ENCODE measurements around the gene DPH3. TPM values are rescaled to one million over a fixed set of nuclear protein-coding genes. Genes with fewer than 3 reads are reported as not detected.
"Not testable (repeated sequence)": the region's sequence is repeated elsewhere in the genome, so short reads cannot be mapped to it uniquely, and the experiment has no call there.

Gene DPH3
- total RNA-seq: 10 to 100 TPM; 11.7 to 22.0 TPM
- 10 to 100 TPM; 13.9 to 18.7 TPM for polyA plus RNA-seq
- long read RNA-seq, donor 1, transcript DPH3-202 (2 exons, 3,052 nt): major isoform, 10 of 20 reads
- long read RNA-seq, donor 1, transcript DPH3-204 (3 exons, 3,131 nt): major isoform, 10 of 20 reads
- long read RNA-seq, donor 1, partial matches to known transcripts: 0 of 20 reads
- long read RNA-seq, donor 1, other reads (novel, unspliced or antisense): 0 of 20 reads
- long read RNA-seq, donor 2, partial matches to known transcripts: 0 of 7 reads
- long read RNA-seq, donor 2, other reads (novel, unspliced or antisense): 0 of 7 reads
- long read RNA-seq, donor 3, transcript DPH3-202 (2 exons, 3,052 nt): major isoform, 9 of 14 reads
- long read RNA-seq, donor 3, transcript DPH3-204 (3 exons, 3,131 nt): minor isoform, 5 of 14 reads
- long read RNA-seq, donor 3, partial matches to known transcripts: 0 of 14 reads
- long read RNA-seq, donor 3, other reads (novel, unspliced or antisense): 0 of 14 reads
- long read RNA-seq, donor 4, partial matches to known transcripts: 0 of 4 reads
- long read RNA-seq, donor 4, other reads (novel, unspliced or antisense): 0 of 4 reads
- long read RNA-seq, donor 5, transcript DPH3-202 (2 exons, 3,052 nt): major isoform, 15 of 24 reads
- long read RNA-seq, donor 5, transcript DPH3-204 (3 exons, 3,131 nt): minor isoform, 9 of 24 reads
- long read RNA-seq, donor 5, partial matches to known transcripts: 0 of 24 reads
- long read RNA-seq, donor 5, other reads (novel, unspliced or antisense): 0 of 24 reads

GRCh38 chr3:16264708-16265454, at the start of gene DPH3, which contains the start of gene OXNAD1:
Gene DPH3, minus strand, starts transcription at chr3:16264943. Its CDS starts 67 bp downstream, at chr3:16264876.
Gene OXNAD1, plus strand, starts transcription at chr3:16265212. Its CDS starts 5,741 bp downstream, at chr3:16270953.
- ATAC-seq (ENCODE audit: insufficient read depth, low FRiP score): peak; percentile 99
- no peak for TF ChIP-seq CTCF (IDR thresholded peaks at IDR 0.05; ENCODE audit: control extremely low read depth, extremely low read depth)
- peak within 1 kb of the TSS; percentile 100 for H3K9ac ChIP-seq (ENCODE audit: insufficient read depth in 1 of 2, low read length in 2 of 2)
- peaks cover 0 to 20% (median 6%) of the 10 kb centered on the region in 5 donors for H3K4me1 ChIP-seq (ENCODE audit: control insufficient read depth in 5 of 5, insufficient read depth in 5 of 5, low read length in 5 of 5)
- H3K27ac ChIP-seq (ENCODE audit: low read depth in 1 of 2, low read length in 1 of 2): peak within 1 kb of the TSS; percentile 82 to 99
- peak; percentile 100 for DNase-seq
- peaks cover 0 to 5% (median 1%) of the 10 kb centered on the region in 4 donors for H3K36me3 ChIP-seq (ENCODE audit: control insufficient read depth in 4 of 4, insufficient read depth in 4 of 4, low read length in 4 of 4)
- WGBS, 2 donors: 0% methylated on average over 61 of the region's 61 CpGs
- no peaks in the 10 kb centered on the region for H3K27me3 ChIP-seq (ENCODE audit: control insufficient read depth in 3 of 3, insufficient read depth in 3 of 3, low read length in 2 of 3)
- peak within 1 kb of the TSS; percentile 89 for H3K4me3 ChIP-seq
- no peaks in the 10 kb centered on the region for H3K9me3 ChIP-seq (ENCODE audit: control insufficient read depth in 4 of 4, insufficient read depth in 3 of 4, low read length in 3 of 4)

GRCh38 chr3:16313886-16314645, 49.3 kb upstream of the DPH3 start:
- no peaks in the 10 kb centered on the region for H3K9me3 ChIP-seq (ENCODE audit: control insufficient read depth in 4 of 4, insufficient read depth in 3 of 4, low read length in 3 of 4)
- TF ChIP-seq CTCF (IDR thresholded peaks at IDR 0.05; ENCODE audit: control extremely low read depth, extremely low read depth): no peak
- H3K27me3 ChIP-seq (ENCODE audit: control insufficient read depth in 3 of 3, insufficient read depth in 3 of 3, low read length in 2 of 3): no peaks in the 10 kb centered on the region
- DNase-seq (no peak), ATAC-seq (ENCODE audit: insufficient read depth, low FRiP score) (no peak)
- WGBS, 2 donors: 73 to 76% methylated on average over 5 of the region's 5 CpGs
- peaks cover 0 to 11% (median 3%) of the 10 kb centered on the region in 5 donors for H3K4me1 ChIP-seq (ENCODE audit: control insufficient read depth in 5 of 5, insufficient read depth in 5 of 5, low read length in 5 of 5)
- no peak overlapping the region for H3K27ac ChIP-seq (ENCODE audit: low read depth in 1 of 2, low read length in 1 of 2)
- peaks cover 10 to 28% (median 22%) of the 10 kb centered on the region in 4 donors for H3K36me3 ChIP-seq (ENCODE audit: control insufficient read depth in 4 of 4, insufficient read depth in 4 of 4, low read length in 4 of 4)
- no peak overlapping the region for H3K4me3 ChIP-seq
- no peak overlapping the region for H3K9ac ChIP-seq (ENCODE audit: insufficient read depth in 1 of 2, low read length in 2 of 2)

GRCh38 chr3:16311960-16312451, 47.3 kb upstream of the DPH3 start:
- Histone ChIP-seq H3K27me3 (ENCODE audit: control insufficient read depth in 3 of 3, insufficient read depth in 3 of 3, low read length in 2 of 3) (no peaks in the 10 kb centered on the region), H3K27ac (ENCODE audit: low read depth in 1 of 2, low read length in 1 of 2) (no peak overlapping the region), H3K9me3 (ENCODE audit: control insufficient read depth in 4 of 4, insufficient read depth in 3 of 4, low read length in 3 of 4) (no peaks in the 10 kb centered on the region), H3K4me1 (ENCODE audit: control insufficient read depth in 5 of 5, insufficient read depth in 5 of 5, low read length in 5 of 5) (peaks cover 0 to 3% (median 0%) of the 10 kb centered on the region in 5 donors), H3K36me3 (ENCODE audit: control insufficient read depth in 4 of 4, insufficient read depth in 4 of 4, low read length in 4 of 4) (peaks cover 10 to 27% (median 19%) of the 10 kb centered on the region in 4 donors), H3K4me3 (no peak overlapping the region), H3K9ac (ENCODE audit: insufficient read depth in 1 of 2, low read length in 2 of 2) (no peak overlapping the region)
- ATAC-seq (ENCODE audit: insufficient read depth, low FRiP score): peak; percentile 34
- no peak for DNase-seq
- WGBS, 2 donors: 26 to 42% methylated on average over 6 of the region's 6 CpGs
- TF ChIP-seq CTCF (IDR thresholded peaks at IDR 0.05; ENCODE audit: control extremely low read depth, extremely low read depth): no peak

GRCh38 chr3:16310486-16310885, 45.7 kb upstream of the DPH3 start:
- not testable (repeated sequence) for ATAC-seq (ENCODE audit: insufficient read depth, low FRiP score); H3K4me1 ChIP-seq (ENCODE audit: control insufficient read depth in 5 of 5, insufficient read depth in 5 of 5, low read length in 5 of 5); H3K27ac ChIP-seq (ENCODE audit: low read depth in 1 of 2, low read length in 1 of 2); H3K4me3 ChIP-seq; DNase-seq; H3K9me3 ChIP-seq (ENCODE audit: control insufficient read depth in 4 of 4, insufficient read depth in 3 of 4, low read length in 3 of 4); H3K9ac ChIP-seq (ENCODE audit: insufficient read depth in 1 of 2, low read length in 2 of 2); H3K27me3 ChIP-seq (ENCODE audit: control insufficient read depth in 3 of 3, insufficient read depth in 3 of 3, low read length in 2 of 3)
- H3K36me3 ChIP-seq (ENCODE audit: control insufficient read depth in 4 of 4, insufficient read depth in 4 of 4, low read length in 4 of 4): peaks cover 7 to 19% (median 15%) of the 10 kb centered on the region in 4 donors
- WGBS, 2 donors: 95 to 96% methylated on average over 7 of the region's 7 CpGs
